Duodenal mucosa (tissue), 2 donors: ENCODE results near the gene EML1.
"Not testable (repeated sequence)": the region's sequence is repeated elsewhere in the genome, so short reads cannot be mapped to it uniquely, and the experiment has no call there.

Source experiments
- H3K27ac ChIP-seq: one replicate; pipeline ENCODE4 v1.7.0; 2013; ENCODE audit warnings: low read depth, low read length
- H3K27me3 ChIP-seq, 2 donors: one replicate each; pipeline ENCODE4 v1.7.0; 2013; ENCODE audit warnings: low read length in 2 of 2, control low read depth in 1 of 2; ENCODE audit not compliant: insufficient read depth in 2 of 2, control insufficient read depth in 1 of 2
- H3K36me3 ChIP-seq, 2 donors: one replicate each; pipeline ENCODE4 v1.7.0; 2013; ENCODE audit warnings: low read length in 2 of 2, control low read depth in 1 of 2; ENCODE audit not compliant: insufficient read depth in 2 of 2, control insufficient read depth in 1 of 2
- H3K4me1 ChIP-seq, 2 donors: one replicate each; pipeline ENCODE4 v1.7.0; 2013; ENCODE audit warnings: low read length in 2 of 2, control low read depth in 1 of 2; ENCODE audit not compliant: insufficient read depth in 2 of 2, control insufficient read depth in 1 of 2
- H3K4me3 ChIP-seq, 2 donors: one replicate each; pipeline ENCODE4 v1.7.0; 2013; ENCODE audit warnings: low read length in 2 of 2, low read depth in 1 of 2
- H3K9ac ChIP-seq, 2 donors: one replicate each; pipeline ENCODE4 v1.7.0; 2013; ENCODE audit warnings: low read length in 2 of 2, low read depth in 1 of 2
- H3K9me3 ChIP-seq, 2 donors: one replicate each; pipeline ENCODE4 v1.7.0; 2013; ENCODE audit warnings: low read length in 2 of 2, control low read depth in 1 of 2; ENCODE audit not compliant: control insufficient read depth in 1 of 2

EML1 gene

DNA sequence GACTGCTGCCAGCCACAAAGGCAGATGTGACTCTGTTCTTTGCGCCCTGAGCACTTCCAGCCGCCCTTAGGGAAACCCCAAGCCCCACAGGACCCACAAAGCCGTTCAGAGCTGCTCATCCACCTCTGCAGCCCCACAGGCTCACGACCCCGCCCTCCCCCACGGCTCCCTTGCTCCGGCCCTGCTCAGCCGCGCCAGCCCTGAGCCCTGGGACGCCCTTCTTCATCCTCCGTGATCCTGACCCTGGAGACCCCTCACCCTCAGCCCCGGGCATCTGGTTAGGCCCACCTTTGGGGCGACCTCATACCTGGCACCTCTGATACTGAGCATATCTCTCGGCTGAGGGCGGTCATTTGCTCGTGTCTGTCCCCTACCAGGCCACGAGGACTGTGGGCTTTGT is 146.2 kb downstream of the EML1 start:
- Histone ChIP-seq H3K9ac (no peak overlapping the region), H3K4me3 (no peak overlapping the region), H3K27ac (no peak overlapping the region), H3K9me3 (no peaks in the 10 kb centered on the region), H3K36me3 (peaks cover 0 to 4% of the 10 kb centered on the region in 2 donors), H3K4me1 (peaks cover 7 to 17% of the 10 kb centered on the region in 2 donors), H3K27me3 (no peaks in the 10 kb centered on the region)

DNA sequence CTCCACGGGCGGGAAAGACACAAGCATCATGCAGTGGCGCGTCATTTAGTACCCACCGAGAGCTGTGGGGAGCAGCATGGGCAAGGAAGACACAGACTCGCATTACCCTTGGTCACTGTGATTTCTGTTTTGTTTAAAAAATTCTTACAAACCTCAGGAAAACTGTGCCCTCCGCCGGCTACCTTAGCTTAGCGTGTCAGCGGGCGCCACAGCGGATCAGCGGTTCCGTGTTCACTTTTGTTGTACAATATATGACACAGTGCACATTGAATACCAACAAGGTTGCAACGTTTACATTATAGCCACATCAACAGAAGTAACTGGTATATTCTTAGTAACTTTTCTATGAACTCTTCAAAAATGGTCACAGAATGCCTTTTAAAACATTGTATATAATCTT is 146.9 kb downstream of the EML1 start:
- H3K36me3 ChIP-seq = peaks cover 0 to 4% of the 10 kb centered on the region in 2 donors
- peaks cover 13 to 20% of the 10 kb centered on the region in 2 donors for H3K4me1 ChIP-seq
- H3K27me3 ChIP-seq = no peaks in the 10 kb centered on the region
- no peak overlapping the region for H3K9ac ChIP-seq
- no peaks in the 10 kb centered on the region for H3K9me3 ChIP-seq
- no peak overlapping the region for H3K27ac ChIP-seq
- no peak overlapping the region for H3K4me3 ChIP-seq

DNA sequence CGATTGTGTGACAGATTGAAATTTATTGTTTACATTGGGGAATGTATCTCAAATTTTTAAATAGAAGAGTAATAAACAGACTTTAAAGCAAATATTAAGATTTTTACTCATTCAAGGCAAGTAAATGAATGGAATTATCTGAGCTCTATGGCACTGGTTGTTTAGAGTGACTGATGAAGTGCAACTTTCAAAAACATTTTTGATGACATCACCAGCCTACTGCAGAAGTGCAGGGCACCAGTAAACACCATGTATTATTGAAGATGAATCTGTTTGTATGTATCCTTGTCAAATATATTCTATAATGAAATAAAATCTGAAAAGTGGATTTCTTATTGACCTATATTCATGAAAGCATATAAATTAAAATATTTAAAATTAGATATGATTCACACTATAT is 148.0 kb downstream of the EML1 start:
- Histone ChIP-seq H3K27me3 (no peaks in the 10 kb centered on the region), H3K9me3 (no peaks in the 10 kb centered on the region), H3K4me1 (peaks cover 13 to 24% of the 10 kb centered on the region in 2 donors), H3K27ac (no peak overlapping the region), H3K9ac (no peak overlapping the region), H3K36me3 (peaks cover 0 to 4% of the 10 kb centered on the region in 2 donors), H3K4me3 (no peak overlapping the region)

DNA sequence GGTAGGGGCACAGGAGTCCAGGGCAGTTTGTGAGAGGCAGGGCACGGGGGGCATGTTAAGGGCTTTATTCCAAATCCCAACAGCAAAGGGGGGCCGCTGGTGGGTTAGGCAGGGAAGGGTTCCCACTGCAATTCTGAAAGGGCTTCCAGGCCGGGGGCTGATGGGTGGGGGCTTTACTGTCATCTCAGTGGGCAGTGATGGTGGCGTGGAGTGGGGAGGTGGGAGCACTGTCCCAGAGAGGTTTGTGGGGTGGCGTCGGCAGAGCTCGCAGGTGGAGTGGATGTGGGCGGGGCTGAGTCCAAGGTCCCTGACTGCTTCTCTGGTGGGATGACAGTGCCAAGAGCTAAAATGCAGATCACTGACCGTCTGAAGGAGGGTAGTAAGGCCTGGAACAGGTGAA is 150.4 kb downstream of the EML1 start:
- Histone ChIP-seq H3K9ac (peak overlapping the region in 1 of 2 donors; percentile 7), H3K9me3 (no peaks in the 10 kb centered on the region), H3K27ac (no peak overlapping the region), H3K4me3 (peak overlapping the region in 1 of 2 donors; percentile 21), H3K27me3 (no peaks in the 10 kb centered on the region), H3K36me3 (peaks cover 0 to 4% of the 10 kb centered on the region in 2 donors), H3K4me1 (peaks cover 28 to 30% of the 10 kb centered on the region in 2 donors)

DNA sequence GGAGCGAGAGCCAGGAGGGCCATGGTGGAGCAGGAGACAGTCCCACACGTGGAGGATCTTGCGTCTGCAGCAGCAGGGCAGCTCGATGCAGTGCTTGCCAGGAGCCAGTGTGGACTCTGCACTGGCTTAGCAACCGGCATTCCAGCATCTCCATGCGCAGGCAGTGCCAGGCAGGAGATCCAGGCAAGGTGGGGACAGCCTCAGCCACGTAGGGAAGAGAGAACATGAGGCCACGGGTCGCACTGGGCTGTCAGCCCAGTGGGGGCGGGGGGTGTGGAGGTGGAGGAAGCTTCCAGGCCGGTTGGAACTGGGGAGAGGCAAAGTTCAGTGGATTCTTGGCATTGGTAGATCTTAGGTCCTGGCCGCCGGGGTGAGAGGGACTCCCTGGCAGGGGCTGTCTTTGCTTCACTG is 151.0 kb downstream of the EML1 start:
- Histone ChIP-seq H3K27ac (no peak overlapping the region), H3K4me1 (peaks cover 28 to 30% of the 10 kb centered on the region in 2 donors), H3K4me3 (peak overlapping the region in 1 of 2 donors; percentile 21), H3K9me3 (no peaks in the 10 kb centered on the region), H3K36me3 (no peaks in the 10 kb centered on the region), H3K9ac (peak overlapping the region in 1 of 2 donors; percentile 7), H3K27me3 (no peaks in the 10 kb centered on the region)

DNA sequence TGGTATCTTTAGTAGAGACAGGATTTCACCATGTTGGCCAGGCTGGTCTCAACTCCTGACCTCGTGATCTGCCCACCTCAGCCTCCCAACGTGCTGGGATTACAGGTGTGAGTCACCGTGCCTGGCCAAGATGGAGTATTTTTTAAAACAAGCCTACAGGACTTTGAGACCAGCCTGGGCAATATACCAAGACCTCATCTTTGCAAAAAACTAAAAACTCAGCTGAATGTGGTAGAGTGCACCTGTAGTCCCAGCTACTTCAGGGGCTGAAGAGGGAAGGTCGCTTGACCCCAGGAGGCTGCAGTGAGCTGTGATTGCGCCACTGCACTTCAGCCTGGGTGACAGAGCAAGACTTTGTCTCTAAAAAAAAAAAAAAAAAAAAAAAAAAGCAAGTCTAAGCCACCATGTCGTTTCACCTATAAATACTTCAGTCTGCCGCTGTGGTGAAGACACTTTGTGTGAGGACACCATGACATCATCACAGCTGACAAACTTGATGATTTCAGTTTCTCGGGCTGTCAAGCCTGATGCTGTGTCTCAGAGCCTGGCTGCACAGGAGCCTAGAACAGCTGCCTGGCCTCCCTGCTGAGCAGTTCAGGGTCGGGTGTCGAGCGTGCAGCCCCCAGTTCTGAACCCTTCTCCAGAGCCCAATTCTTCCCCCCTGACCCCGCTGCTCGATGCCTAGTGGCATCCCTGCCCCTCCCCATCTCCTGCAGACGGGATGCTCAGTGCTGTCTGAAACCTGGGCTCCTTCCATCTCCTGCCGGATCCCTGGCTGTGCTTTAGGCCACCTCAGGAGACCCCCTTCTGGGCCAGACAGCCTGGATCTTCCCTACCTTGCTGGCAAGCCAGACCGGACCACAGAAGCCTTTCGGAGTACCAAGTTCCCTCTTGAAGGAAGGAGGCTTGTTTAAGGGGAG is 152.8 kb downstream of the EML1 start:
- Histone ChIP-seq H3K36me3 (no peaks in the 10 kb centered on the region), H3K27ac (no peak overlapping the region), H3K4me3 (peak overlapping the region; percentile 29 to 40), H3K9ac (peak overlapping the region in 1 of 2 donors; percentile 34), H3K9me3 (no peaks in the 10 kb centered on the region), H3K4me1 (peaks cover 28 to 34% of the 10 kb centered on the region in 2 donors), H3K27me3 (no peaks in the 10 kb centered on the region)

DNA sequence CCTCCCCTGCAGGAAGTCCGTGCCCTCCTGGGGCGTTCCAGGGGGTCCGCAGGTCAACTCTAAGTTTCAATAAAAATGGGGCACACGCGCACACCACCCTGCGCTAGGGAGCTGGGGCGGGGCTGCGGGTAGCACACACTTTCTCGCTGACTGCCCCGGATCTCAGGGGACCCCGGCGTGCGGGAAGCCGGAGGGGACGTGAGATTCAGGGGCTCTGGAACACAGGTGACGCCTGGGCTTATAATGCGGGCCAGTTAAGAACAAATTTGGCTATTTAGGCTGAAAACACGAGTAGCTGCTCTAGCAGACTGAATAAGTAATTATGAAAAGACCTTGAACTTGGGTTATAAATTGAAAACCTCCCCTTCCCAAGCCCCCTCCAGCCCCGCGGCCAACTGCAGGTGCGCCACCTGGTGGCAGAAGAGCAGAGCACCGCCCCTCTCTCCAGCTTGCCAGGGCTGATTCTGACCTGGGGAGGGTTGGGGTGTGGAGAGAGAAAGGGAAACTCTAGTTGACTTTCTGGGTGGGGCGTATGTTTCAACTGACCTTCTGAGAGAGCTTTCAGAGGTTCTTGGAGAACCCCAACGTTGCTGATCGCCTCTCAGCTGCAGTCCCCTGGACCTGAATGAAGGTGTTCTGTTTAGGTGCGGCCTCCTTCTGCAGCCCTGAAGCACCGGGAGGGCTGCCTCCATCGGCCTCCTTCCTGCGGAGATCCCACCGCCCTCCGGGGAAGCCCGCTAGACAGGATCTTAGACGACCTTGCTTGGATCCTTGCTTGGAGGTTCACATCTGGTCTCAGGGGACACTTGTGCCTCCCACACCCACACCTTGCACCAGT is 153.7 kb downstream of the EML1 start:
- Histone ChIP-seq H3K4me3 (peak overlapping the region; percentile 29 to 40), H3K9ac (peak overlapping the region in 1 of 2 donors; percentile 34), H3K36me3 (no peaks in the 10 kb centered on the region), H3K27ac (no peak overlapping the region), H3K27me3 (no peaks in the 10 kb centered on the region), H3K4me1 (peaks cover 28 to 34% of the 10 kb centered on the region in 2 donors), H3K9me3 (no peaks in the 10 kb centered on the region)

DNA sequence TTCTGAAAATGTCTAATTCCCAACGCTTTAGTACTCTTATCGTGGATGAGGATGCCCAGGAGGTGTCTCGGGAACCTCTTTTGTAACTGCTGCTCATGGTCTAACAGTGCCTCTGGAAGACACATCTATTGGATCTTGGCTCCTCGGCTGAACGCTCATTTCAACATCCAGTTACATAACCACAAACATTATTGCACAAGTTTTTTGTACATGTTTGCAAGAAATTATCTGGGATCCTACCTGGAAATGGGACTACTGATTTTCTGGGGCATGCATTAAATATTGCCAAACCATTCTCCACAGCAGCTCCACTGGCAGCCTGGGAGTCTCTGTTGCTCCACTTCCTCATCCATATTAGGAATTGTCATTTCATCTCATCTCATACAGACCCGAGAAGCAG is 154.5 kb downstream of the EML1 start:
- H3K9me3 ChIP-seq = no peaks in the 10 kb centered on the region
- H3K9ac ChIP-seq = no peak overlapping the region
- H3K4me3 ChIP-seq = no peak overlapping the region
- peaks cover 28 to 34% of the 10 kb centered on the region in 2 donors for H3K4me1 ChIP-seq
- H3K36me3 ChIP-seq = no peaks in the 10 kb centered on the region
- H3K27ac ChIP-seq = no peak overlapping the region
- H3K27me3 ChIP-seq = no peaks in the 10 kb centered on the region

DNA sequence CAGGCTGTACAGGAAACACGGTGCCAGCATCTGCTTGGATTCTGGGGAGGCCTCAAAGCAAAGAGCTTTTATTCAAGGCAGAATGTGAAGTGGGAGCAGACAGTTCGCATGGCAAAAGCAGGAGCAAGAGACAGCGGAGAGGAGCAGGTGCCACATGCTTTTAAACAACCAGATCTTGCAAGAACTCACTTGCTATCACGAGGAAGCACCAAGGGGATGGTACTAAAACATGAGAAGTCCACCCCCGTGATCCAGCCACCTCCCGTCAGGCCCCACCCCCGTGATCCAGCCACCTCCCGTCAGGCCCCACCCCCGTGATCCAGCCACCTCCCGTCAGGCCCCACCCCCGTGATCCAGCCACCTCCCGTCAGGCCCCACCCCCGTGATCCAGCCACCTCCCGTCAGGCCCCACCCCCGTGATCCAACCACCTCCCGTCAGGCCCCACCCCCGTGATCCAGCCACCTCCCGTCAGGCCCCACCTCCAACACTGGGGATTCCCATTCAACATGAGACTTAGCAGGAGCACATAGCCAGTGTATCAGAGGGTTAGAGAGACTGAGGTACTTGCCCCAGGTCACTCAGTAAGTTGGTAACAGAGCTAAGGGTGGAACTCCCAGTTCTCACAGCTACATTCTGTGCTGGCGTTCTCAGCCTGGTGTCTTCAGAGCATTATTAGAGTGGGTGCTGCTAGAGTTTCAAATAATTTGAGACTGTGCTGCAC is 156.0 kb downstream of the EML1 start:
- not testable (repeated sequence) for H3K9ac ChIP-seq, H3K9me3 ChIP-seq, H3K27me3 ChIP-seq, H3K4me3 ChIP-seq, H3K27ac ChIP-seq, H3K36me3 ChIP-seq
- H3K4me1 ChIP-seq = peaks cover 20 to 29% of the 10 kb centered on the region in 2 donors
